Kidney (tissue), 14 donors: ENCODE data around the gene RBMS1. TPM values are rescaled to one million over a fixed set of nuclear protein-coding genes. Genes with fewer than 3 reads are reported as not detected.

Experiments
- DNase-seq, 5 donors: peaks; one replicate each; pipeline ENCODE4 v3.0.0-alpha.2; 2013 to 2020
- FAIRE-seq: peaks from 2 replicates; lab custom pipeline; 2012; peaks lifted over from hg19 to GRCh38; lab: Jason Lieb, UNC
- H3K27ac ChIP-seq, 2 donors: one replicate each; pipeline ENCODE4 v1.7.0; 2013; ENCODE audit warnings: low read depth in 2 of 2, low read length in 2 of 2, inconsistent platforms in 1 of 2
- H3K27me3 ChIP-seq: one replicate; pipeline ENCODE4 v1.7.1; 2013; ENCODE audit warnings: low read length, inconsistent platforms; ENCODE audit not compliant: control insufficient read depth, insufficient read depth
- H3K36me3 ChIP-seq, 3 donors: one replicate each; pipeline versions ENCODE4 v1.7.0 to v1.7.1; 2013; ENCODE audit warnings: low read length in 3 of 3, control low read depth in 1 of 3, inconsistent platforms in 1 of 3; ENCODE audit not compliant: insufficient read depth in 3 of 3, control insufficient read depth in 2 of 3
- H3K4me1 ChIP-seq, 3 donors: one replicate each; pipeline versions ENCODE4 v1.7.0 to v1.7.1; 2013; ENCODE audit warnings: low read length in 3 of 3, inconsistent platforms in 1 of 3, low read depth in 1 of 3; ENCODE audit not compliant: control insufficient read depth in 2 of 3, insufficient read depth in 2 of 3
- H3K4me3 ChIP-seq, 3 donors: one replicate each; pipeline versions ENCODE4 v1.7.0 to v1.8.1; 2013; ENCODE audit warnings: low read length in 3 of 3, control low read depth in 1 of 3, inconsistent platforms in 1 of 3
- H3K9ac ChIP-seq, 3 donors: one replicate each; pipeline versions ENCODE4 v1.7.0 to v1.7.1; 2013; ENCODE audit warnings: low read length in 3 of 3, control low read depth in 1 of 3, inconsistent platforms in 1 of 3
- H3K9me3 ChIP-seq, 3 donors: one replicate each; pipeline versions ENCODE4 v1.7.0 to v1.7.1; 2013; ENCODE audit warnings: low read length in 3 of 3, control low read depth in 1 of 3, inconsistent platforms in 1 of 3; ENCODE audit not compliant: control insufficient read depth in 2 of 3, insufficient read depth in 1 of 3
- intact Hi-C: fragments of 100-400 bp; cut with DNase I; formaldehyde crosslinking; loops from one replicate; pipeline ENCODE4 v1.11.1; 2022
- polyA plus RNA-seq: library from polyadenylated mRNA; stranded (reverse); fragments of 350-450 nt; fragmentation: Illumina TruSeq; extraction: RNeasy Lipid Tissue Mini Kit (QIAGEN cat#74804); gene quantifications from one replicate; pipeline ENCODE4 v1.2.3, GENCODE V29; 2014; ENCODE audit warnings: low read depth, low replicate concordance; ENCODE audit not compliant: insufficient read depth
- total RNA-seq: library from RNA; stranded (reverse); fragmentation: NEBNext Ultra II Directional; extraction: Animal tissue kit (Norgen Biotek cat#: 25700); gene quantifications from one replicate; pipeline ENCODE4 v1.2.1, GENCODE V29; 2021
- TF ChIP-seq, protein P1 (sequence below): IDR thresholded peaks from 3 replicates; pipeline ENCODE4 v1.5.1; 2012; ENCODE audit warnings: mild to moderate bottlenecking, moderate library complexity, borderline replicate concordance; ENCODE audit not compliant: insufficient read depth; ENCODE audit errors: extremely low read depth
- donor health status: control.
- donor health status: control.
- donor health status: control.
- donor health status: control.
- donor health status: control.
- donor health status: DM: yes; HTN: yes; CAD: no.
- donor health status: Normal renal cell carcinoma (clear cell type).

The RBMS1 gene
- total and polyA plus RNA-seq, 2 donors from 2014 or later, result 25.6 to 94.8 TPM

DNA sequence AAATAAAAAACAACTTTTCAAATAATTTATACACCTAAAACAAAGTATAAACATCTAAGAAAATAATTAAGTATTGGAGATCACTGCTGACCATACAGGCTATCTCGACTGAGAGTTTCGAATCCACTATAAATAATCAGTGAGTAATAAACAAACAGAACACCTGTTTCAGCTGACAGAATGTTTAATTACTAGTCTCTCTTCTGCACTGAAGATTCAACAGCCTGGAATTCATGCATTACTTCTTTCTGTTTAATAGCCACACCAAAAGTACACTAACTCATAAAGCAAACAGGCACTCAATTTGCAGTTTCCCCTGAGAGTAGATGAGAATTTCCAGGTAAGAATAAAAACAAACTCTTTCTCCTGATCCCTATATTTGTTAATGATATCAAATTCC is 138.5 kb downstream of the RBMS1 start:
- H3K36me3 ChIP-seq, result no peaks in the 10 kb centered on the region
- H3K9ac ChIP-seq, result no peak overlapping the region
- no peaks in the 10 kb centered on the region for H3K27me3 ChIP-seq
- TF ChIP-seq, protein P1, sequence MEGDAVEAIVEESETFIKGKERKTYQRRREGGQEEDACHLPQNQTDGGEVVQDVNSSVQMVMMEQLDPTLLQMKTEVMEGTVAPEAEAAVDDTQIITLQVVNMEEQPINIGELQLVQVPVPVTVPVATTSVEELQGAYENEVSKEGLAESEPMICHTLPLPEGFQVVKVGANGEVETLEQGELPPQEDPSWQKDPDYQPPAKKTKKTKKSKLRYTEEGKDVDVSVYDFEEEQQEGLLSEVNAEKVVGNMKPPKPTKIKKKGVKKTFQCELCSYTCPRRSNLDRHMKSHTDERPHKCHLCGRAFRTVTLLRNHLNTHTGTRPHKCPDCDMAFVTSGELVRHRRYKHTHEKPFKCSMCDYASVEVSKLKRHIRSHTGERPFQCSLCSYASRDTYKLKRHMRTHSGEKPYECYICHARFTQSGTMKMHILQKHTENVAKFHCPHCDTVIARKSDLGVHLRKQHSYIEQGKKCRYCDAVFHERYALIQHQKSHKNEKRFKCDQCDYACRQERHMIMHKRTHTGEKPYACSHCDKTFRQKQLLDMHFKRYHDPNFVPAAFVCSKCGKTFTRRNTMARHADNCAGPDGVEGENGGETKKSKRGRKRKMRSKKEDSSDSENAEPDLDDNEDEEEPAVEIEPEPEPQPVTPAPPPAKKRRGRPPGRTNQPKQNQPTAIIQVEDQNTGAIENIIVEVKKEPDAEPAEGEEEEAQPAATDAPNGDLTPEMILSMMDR, result no peak
- H3K4me1 ChIP-seq, result peaks cover 0 to 3% (median 0%) of the 10 kb centered on the region in 3 donors
- no peaks in the 10 kb centered on the region for H3K9me3 ChIP-seq
- no peak overlapping the region for H3K4me3 ChIP-seq
- no peak for FAIRE-seq
- no peak for DNase-seq
- no peak overlapping the region for H3K27ac ChIP-seq
- intact Hi-C loops, result no loop called here

DNA sequence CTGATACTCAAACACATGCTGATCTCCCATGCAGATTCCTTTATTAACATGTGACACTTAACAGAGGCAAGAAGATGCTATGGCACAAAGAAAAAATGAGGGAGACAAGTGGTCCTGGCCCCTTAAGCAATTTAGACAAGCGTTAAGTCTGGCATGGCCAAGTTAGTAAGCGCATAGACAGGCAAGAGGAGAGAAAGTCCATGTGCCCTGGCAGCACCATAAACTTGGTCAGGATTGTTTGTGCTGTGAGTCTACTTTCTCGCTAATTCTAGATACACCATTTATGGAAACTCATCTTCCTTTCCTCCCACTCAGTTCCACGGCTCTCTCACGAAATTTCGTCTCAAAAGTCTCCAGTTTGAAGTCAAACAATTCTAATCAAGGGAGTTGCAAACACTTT is 138.9 kb downstream of the RBMS1 start:
- Histone ChIP-seq H3K4me3 (no peak overlapping the region), H3K9me3 (no peaks in the 10 kb centered on the region), H3K4me1 (peaks cover 0 to 6% (median under 1%) of the 10 kb centered on the region in 3 donors), H3K9ac (no peak overlapping the region), H3K27me3 (no peaks in the 10 kb centered on the region), H3K36me3 (no peaks in the 10 kb centered on the region), H3K27ac (no peak overlapping the region)
- FAIRE-seq (no peak), DNase-seq (no peak)
- intact Hi-C loops, result no loop called here
- TF ChIP-seq, protein P1, result no peak

DNA sequence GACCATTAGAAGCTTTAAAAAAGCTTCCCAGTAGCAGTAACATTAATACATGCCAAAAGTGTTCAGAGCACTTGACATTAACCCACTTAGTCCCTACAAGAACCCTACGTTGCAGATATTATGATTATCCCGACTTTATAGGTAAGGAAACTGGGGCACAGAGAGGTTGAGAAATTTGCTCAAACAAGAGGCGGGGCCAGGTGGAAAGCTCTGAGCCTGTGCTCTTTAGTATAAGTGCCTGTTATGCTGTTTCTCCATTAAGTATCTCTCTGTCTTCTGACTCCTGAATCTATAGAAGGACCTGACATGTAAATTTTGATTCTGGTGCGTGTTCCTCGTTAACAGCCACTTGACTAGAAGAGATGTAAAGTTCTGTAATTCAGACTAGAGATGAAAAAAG is 139.8 kb downstream of the RBMS1 start:
- FAIRE-seq (no peak), DNase-seq (no peak)
- H3K27me3 ChIP-seq, result no peaks in the 10 kb centered on the region
- no peak overlapping the region for H3K9ac ChIP-seq
- TF ChIP-seq, protein P1, result no peak
- H3K27ac ChIP-seq, result no peak overlapping the region
- intact Hi-C loops, result no loop called here
- no peaks in the 10 kb centered on the region for H3K9me3 ChIP-seq
- H3K36me3 ChIP-seq, result no peaks in the 10 kb centered on the region
- H3K4me3 ChIP-seq, result no peak overlapping the region
- H3K4me1 ChIP-seq, result peaks cover 0 to 9% (median 8%) of the 10 kb centered on the region in 3 donors

DNA sequence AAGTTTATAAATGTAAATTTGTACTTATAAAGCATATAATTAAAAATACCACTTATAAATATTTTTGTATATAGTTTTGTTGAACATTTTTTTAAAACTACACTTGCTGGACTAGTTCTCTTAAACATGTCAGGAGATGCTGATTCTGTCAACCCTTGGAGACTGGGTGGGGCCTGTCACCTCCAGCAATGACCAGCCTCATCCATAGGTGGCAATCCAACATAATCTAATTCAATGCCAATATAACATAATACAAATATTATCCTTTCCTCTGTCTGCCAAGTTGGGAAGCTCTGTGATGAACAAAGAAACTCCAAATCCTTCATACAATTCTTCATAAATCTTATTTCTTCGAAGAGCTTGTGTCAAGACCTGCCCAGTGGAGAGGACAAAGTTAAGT is 140.4 kb downstream of the RBMS1 start:
- Histone ChIP-seq H3K4me3 (no peak overlapping the region), H3K4me1 (peaks cover 0 to 14% (median 12%) of the 10 kb centered on the region in 3 donors), H3K9ac (no peak overlapping the region), H3K27me3 (no peaks in the 10 kb centered on the region), H3K36me3 (no peaks in the 10 kb centered on the region), H3K27ac (no peak overlapping the region), H3K9me3 (no peaks in the 10 kb centered on the region)
- TF ChIP-seq, protein P1, result no peak
- DNase-seq (no peak), FAIRE-seq (no peak)
- intact Hi-C loops, result no loop called here
